HUES48 (cell line): ENCODE data around the gene GLOD4.
"Not testable (repeated sequence)": the region's sequence is repeated elsewhere in the genome, so short reads cannot be mapped to it uniquely, and the experiment has no call there.

Source experiments
- H3K27ac ChIP-seq: one replicate; pipeline ENCODE4 v1.7.0; 2013; ENCODE audit warnings: low read depth, low read length, inconsistent platforms
- H3K27me3 ChIP-seq: 2 replicates; pipeline ENCODE4 v1.6.1; 2013; ENCODE audit warnings: mild to moderate bottlenecking, low read length; ENCODE audit not compliant: control insufficient read depth, insufficient read depth
- H3K36me3 ChIP-seq: 2 replicates; pipeline ENCODE4 v1.6.1; 2013; ENCODE audit warnings: low read length; ENCODE audit not compliant: control insufficient read depth, insufficient read depth
- H3K4me1 ChIP-seq: 2 replicates; pipeline ENCODE4 v1.6.1; 2013; ENCODE audit warnings: mild to moderate bottlenecking, low read length; ENCODE audit not compliant: control insufficient read depth, insufficient read depth
- H3K4me3 ChIP-seq: 2 replicates; pipeline ENCODE4 v1.5.1; 2013; ENCODE audit warnings: mild to moderate bottlenecking, low read depth, low read length
- H3K9ac ChIP-seq: 2 replicates; pipeline ENCODE4 v1.6.1; 2013; ENCODE audit warnings: mild to moderate bottlenecking, low read depth, low read length, moderate library complexity
- H3K9me3 ChIP-seq: 2 replicates; pipeline ENCODE4 v1.6.1; 2013; ENCODE audit warnings: low read length; ENCODE audit not compliant: control insufficient read depth, insufficient read depth

Gene GLOD4

DNA sequence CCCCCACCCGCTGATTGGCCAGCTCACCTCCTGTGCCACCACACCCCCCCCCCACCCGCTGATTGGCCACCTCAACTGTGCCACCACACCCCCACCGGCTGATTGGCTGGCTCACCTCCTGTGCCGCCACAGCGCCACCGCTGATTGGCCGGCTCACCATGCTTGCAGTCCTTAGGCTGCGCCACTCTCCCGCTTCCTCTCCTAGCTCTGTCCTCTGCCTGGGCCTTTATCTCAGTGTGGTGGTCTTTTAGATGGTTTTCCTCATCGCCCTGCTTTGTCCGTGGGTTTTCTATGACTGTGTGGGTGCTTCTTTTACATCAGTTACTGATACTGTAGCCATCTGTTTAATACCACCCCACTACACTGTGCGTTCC lies 8.8 kb upstream of the GLOD4 start:
- H3K36me3 ChIP-seq: peaks cover 49% of the 10 kb centered on the region
- H3K4me1 ChIP-seq, H3K27me3 ChIP-seq, H3K4me3 ChIP-seq, H3K9ac ChIP-seq, H3K27ac ChIP-seq, H3K9me3 ChIP-seq: not testable (repeated sequence)

DNA sequence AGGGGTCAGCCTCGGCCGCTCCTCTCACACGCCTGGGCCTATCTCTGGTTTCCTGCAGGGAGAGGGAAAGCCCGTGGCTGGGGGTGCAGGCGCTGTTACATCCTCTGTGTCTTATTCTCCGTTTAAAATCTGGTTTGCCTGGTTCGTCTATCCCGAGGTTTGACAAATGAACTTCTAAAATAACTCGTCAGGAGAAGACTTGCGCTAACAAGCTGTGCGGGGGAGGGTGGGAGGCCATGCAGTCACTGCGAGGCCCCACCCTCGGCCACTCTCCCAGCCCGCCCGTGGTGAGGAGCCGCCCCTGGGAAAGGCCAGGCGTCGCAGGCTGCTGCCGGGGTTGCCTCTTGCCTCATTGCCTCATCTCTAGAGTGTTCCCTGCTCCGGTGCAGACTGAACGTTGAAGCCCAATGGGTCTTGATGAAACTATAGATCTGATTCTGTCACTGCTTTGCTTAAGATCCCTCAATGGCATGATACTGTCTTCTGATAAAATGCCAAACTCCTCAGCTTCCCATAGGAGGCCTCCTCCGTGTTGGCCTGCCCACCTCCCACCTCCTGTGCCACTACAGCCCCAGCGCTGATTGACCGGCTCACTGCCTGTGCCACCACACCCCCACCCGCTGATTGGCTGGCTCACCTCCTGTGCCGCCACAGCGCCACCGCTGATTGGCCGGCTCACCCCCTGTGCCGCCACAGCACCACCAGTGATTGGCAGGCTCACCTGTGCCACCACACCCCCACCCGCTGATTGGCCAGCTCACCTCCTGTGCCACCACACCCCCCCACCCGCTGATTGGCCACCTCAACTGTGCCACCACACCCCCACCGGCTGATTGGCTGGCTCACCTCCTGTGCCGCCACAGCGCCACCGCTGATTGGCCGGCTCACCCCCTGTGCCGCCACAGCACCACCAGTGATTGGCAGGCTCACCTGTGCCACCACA lies 8.1 kb upstream of the GLOD4 start:
- Histone ChIP-seq H3K36me3 (peaks cover 48% of the 10 kb centered on the region), H3K27ac (peak overlapping the region; percentile 35)
- H3K9me3 ChIP-seq, H3K4me1 ChIP-seq, H3K9ac ChIP-seq, H3K27me3 ChIP-seq, H3K4me3 ChIP-seq: not testable (repeated sequence)

DNA sequence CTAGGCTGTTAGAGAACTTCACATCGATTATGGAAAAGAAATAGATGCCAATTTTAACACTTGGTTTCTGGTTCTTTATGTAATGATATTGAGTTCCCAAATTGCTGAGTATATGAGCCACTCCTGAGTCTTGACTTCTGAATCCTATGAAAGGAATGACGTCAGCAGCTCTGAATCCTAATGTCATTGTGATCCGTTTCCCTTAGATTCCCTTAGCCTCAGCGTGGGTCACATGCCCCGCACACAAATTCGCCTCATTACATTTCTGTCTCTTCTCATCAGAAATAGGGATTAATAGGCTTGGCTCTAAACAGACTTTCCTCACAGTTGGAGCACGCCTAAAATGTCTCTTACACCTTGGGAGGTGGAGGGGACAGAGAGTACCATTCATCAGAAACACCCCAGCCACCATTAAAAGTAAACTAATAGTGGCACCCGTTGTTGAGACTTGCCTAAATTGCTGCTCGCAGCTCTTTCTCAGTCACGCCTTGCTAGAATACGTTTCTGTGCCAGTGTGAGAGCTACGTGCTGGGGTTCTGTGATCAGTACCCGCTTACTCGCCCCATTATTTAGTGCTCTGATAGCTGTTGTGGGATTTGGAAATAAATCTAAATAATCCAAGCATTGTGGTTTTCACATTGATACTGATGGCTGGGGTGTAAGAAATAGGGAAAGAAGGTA lies 7.2 kb upstream of the GLOD4 start:
- no peaks in the 10 kb centered on the region for H3K9me3 ChIP-seq
- H3K36me3 ChIP-seq: peaks cover 56% of the 10 kb centered on the region
- H3K9ac ChIP-seq: no peak overlapping the region
- no peak overlapping the region for H3K27ac ChIP-seq
- H3K4me1 ChIP-seq: no peaks in the 10 kb centered on the region
- H3K4me3 ChIP-seq: no peak overlapping the region
- H3K27me3 ChIP-seq: no peaks in the 10 kb centered on the region

DNA sequence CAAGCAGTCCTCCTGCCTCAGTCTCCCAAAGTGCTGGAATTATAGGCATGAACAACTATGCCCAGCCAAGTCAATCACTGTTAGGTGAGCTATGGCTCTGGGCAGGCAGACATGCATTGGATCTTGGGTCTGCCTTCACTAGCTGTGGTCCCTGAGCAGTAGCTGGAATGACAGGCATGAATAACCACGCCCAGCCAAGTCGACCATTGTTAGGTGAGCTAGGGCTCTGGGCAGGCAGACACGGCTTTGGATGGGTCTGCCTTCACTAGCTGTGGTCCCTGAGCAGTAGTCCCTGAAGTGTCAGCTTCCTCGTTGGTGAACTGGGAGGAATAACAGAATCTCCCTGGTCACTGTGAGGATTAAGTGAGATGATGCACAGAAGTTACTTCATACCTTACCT lies 6.5 kb upstream of the GLOD4 start:
- Histone ChIP-seq H3K36me3 (peaks cover 62% of the 10 kb centered on the region), H3K4me1 (no peaks in the 10 kb centered on the region), H3K27ac (no peak overlapping the region), H3K9me3 (no peaks in the 10 kb centered on the region), H3K4me3 (no peak overlapping the region), H3K9ac (no peak overlapping the region), H3K27me3 (no peaks in the 10 kb centered on the region)

DNA sequence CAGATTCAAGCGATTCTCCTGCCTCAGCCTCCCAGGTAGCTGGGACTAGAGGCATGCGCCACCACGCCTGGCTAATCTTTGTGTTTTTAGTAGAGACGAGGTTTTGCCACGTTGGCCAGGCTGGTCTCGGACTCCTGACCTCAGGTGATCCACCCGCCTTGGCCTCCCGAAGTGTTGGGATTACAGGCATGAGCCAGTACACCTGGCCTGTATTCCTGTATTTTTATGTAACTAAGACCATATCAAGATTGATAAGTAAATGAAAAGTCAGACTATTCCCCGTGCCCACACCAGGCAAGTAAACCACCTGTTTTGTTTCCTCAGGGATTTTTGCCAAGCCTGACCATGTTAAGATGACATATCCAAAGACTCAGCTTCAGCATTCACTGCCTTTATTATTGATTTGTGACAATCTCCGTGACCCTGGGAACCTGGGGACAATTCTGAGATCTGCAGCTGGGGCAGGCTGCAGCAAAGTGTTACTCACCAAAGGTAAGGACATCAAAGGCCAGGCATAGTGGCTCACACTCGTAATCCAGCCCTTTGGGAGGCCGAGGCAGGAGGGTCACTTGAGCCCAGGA lies 5.7 kb upstream of the GLOD4 start:
- Histone ChIP-seq H3K9ac (no peak overlapping the region), H3K27me3 (no peaks in the 10 kb centered on the region), H3K36me3 (peaks cover 60% of the 10 kb centered on the region), H3K27ac (no peak overlapping the region), H3K9me3 (no peaks in the 10 kb centered on the region), H3K4me3 (no peak overlapping the region), H3K4me1 (no peaks in the 10 kb centered on the region)

DNA sequence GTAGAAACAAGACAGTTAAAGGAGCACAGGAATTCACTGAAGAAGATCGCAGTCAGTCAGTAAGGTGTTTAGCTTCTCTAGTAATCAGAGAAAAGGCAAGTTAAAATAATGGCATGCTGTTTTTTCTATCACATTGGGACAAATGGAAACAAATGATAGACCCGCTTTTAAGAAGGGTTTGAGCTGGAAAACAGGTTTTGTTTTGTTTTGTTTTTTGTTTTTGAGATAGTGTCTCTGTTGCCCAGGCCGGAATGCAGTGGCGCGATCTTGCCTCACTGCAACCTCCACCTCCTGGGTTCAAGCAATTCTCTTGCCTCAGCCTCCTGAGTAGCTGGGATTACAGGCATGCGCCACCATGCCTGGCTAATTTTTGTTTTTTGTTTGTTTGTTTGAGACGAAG lies 3.8 kb upstream of the GLOD4 start:
- not testable (repeated sequence) for H3K9me3 ChIP-seq, H3K9ac ChIP-seq, H3K4me1 ChIP-seq, H3K27ac ChIP-seq, H3K27me3 ChIP-seq, H3K4me3 ChIP-seq
- H3K36me3 ChIP-seq: peaks cover 43% of the 10 kb centered on the region

DNA sequence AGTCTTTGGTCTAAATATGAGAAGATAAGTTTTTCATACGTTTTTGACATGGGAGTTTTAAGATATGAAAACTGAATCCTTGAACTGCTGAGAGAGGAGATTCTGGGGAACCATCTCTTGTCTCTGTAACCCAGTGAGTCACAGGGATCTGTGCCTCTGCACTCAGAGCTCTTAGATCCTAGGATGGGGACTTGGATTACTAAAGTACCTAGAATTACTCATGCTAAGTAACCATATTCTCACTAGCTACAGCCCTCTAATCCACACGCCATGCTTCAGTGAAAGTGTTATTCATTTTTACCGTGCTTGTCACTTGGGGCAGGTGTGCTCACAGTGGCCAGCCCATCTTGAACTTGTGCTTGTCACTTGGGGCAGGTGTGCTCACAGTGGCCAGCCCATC lies 2.1 kb upstream of the GLOD4 start:
- H3K36me3 ChIP-seq: peaks cover 35% of the 10 kb centered on the region
- no peak overlapping the region for H3K27ac ChIP-seq
- no peaks in the 10 kb centered on the region for H3K4me1 ChIP-seq
- no peak overlapping the region for H3K4me3 ChIP-seq
- H3K9ac ChIP-seq: no peak overlapping the region
- no peaks in the 10 kb centered on the region for H3K9me3 ChIP-seq
- no peaks in the 10 kb centered on the region for H3K27me3 ChIP-seq

DNA sequence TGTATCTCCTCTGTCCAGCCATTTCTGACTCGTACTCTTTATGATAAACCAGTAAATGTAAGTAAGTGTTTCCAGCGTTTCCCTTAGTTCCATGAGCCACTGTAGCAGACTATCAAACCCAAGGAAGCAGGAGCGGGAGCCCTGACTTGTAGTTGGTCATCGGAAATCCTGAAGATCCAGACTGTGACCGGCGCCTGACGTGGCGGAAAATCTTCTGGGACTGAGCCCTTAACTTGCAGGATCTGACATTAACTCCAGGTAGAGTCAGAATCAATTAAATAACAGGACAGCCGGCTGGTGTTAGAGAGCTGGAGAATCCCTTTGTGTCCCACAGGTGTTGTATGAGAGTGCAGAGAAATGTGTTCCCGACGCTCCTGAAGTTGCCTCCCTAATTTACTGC lies 4.0 kb downstream of the GLOD4 start:
- no peaks in the 10 kb centered on the region for H3K4me1 ChIP-seq
- no peak overlapping the region for H3K27ac ChIP-seq
- H3K27me3 ChIP-seq: no peaks in the 10 kb centered on the region
- peaks cover 57% of the 10 kb centered on the region for H3K36me3 ChIP-seq
- H3K9me3 ChIP-seq: no peaks in the 10 kb centered on the region
- H3K4me3 ChIP-seq: no peak overlapping the region
- no peak overlapping the region for H3K9ac ChIP-seq

DNA sequence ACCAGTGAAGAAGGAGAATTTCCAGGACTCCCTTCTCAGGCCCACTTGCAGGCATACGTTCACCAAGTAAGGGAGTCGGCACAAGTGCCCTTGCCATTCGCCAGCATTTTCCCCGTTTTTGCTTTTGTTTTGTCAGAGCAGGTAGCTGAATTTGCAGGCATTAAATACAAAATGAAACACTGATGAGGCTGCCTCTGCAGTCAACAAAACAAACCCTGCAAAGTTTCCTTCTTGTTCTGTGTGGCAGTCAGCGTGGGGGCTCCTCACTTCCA lies 7.8 kb downstream of the GLOD4 start:
- Histone ChIP-seq H3K27ac (peak overlapping the region; percentile 12), H3K4me1 (no peaks in the 10 kb centered on the region), H3K9ac (no peak overlapping the region), H3K4me3 (no peak overlapping the region), H3K27me3 (no peaks in the 10 kb centered on the region), H3K36me3 (peaks cover 90% of the 10 kb centered on the region), H3K9me3 (no peaks in the 10 kb centered on the region)

DNA sequence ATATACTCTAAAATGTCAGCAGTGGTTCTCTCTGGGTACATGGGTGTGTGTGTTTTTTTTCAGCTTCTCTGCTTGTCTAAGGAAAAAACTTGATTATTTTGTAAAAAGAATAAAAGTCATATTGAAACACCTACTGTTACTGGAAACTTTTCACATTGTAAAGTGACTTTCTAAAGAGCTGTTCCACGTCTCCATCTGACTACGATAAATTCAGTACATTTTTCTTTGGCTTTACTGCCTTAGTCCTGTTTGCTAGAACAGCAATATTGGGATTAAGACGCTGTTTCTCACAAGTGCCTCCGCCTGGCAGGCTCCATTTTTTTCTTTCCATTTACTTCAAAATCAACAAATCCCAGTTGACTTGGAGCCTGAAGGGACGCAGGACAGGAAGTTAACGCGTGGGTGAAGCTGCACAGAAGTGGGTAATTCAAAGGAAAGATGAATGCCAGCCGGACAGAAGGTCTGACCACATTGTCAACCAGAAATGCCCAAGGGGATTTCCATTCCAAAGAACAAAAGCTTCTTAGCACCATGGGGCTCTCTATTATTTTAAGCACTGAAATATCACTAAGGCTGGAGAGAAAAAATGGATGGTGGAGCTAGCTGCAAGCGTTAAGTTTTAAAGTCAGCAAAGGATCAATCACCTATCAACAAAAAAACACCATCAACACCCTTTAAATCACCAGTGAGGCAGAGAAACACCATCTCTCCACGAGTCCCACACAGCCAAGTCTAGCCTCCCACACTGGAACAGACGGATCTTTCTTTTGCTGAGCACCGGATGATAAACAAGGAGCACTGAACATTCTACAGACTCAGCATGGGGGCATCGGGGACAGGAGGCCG lies 8.4 kb downstream of the GLOD4 start:
- Histone ChIP-seq H3K9ac (no peak overlapping the region), H3K9me3 (no peaks in the 10 kb centered on the region), H3K36me3 (peaks cover 92% of the 10 kb centered on the region), H3K4me1 (no peaks in the 10 kb centered on the region), H3K27me3 (no peaks in the 10 kb centered on the region), H3K4me3 (no peak overlapping the region), H3K27ac (peak overlapping the region; percentile 20)
